Limb (tissue), 2 donors: ENCODE measurements around the gene LCE1D.

ENCODE experiments used
- DNase-seq, 2 donors: peaks; one replicate each; pipeline ENCODE4 v3.0.0-alpha.2; 2016; ENCODE audit errors: extremely low spot score in 2 of 2

LCE1D gene, protein sequence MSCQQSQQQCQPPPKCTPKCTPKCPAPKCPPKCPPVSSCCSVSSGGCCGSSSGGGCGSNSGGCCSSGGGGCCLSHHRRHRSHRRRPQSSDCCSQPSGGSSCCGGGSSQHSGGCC

GRCh38 chr1:152796421-152796820 lies at the start of gene LCE1D:
LCE1D (plus strand) TSS chr1:152796721; CDS start chr1:152797795, 1,074 bp downstream.
- DNase-seq, result no peak

GRCh38 chr1:152747831-152748230 lies 48.7 kb upstream of the LCE1D start:
- DNase-seq, result no peak

GRCh38 chr1:152752225-152752624 lies 44.3 kb upstream of the LCE1D start:
- DNase-seq, result no peak

- DNase-seq, result no peak
These were observed 42.9 kb upstream of the LCE1D start for GRCh38 chr1:152753586-152753985.

DNA sequence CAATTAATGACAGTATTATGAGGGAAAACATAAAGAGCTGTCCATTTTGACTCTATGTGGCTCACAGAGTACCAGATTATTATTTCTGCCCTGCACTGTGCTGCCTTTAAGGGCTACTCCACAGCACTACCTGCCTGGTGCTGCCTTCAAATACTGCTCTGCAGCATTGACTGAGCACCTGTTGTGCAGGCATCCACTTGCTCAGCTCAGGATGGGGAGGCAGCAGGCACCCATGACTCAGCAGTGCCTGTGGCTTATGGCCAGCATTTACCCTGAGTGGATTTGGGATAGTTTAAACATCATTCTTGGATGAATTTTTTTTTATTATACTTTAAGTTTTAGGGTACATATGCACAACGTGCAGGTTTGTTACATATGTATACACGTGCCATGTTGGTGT lies 39.6 kb upstream of the LCE1D start:
- no peak for DNase-seq

DNA sequence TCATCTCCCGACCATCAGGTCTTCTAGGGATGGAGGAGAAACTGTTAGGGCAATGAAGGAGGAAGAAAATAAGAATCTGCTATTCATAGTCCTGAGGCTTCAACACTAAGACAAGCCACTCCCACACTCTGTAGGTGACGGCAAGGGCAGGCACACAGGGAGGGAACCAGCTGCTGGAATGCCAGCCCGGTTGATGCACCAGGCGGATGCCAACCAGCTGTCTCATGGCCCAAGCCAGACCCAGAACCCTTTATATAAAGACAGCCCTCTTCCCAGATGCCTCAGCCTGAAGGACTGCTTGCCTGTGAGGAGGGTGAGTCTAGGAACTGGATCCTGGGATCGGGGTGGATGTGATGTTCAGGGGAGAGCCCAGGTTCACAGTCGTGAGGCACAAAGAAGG lies 38.8 kb upstream of the LCE1D start, which contains the start of gene KPRP:
KPRP (plus strand) TSS at position 279 of the 400 bp plus-strand sequence. CDS start 1,564 bp downstream, outside the sequence.
- no peak for DNase-seq

- DNase-seq, result no peak
These were observed 37.9 kb upstream of the LCE1D start for GRCh38 chr1:152758636-152759035.

- no peak for DNase-seq
These were observed 36.9 kb upstream of the LCE1D start for GRCh38 chr1:152759453-152760173.

GRCh38 chr1:152760551-152761190 lies 35.9 kb upstream of the LCE1D start:
- no peak for DNase-seq

GRCh38 chr1:152761609-152762213 lies 34.8 kb upstream of the LCE1D start:
- DNase-seq, result no peak

DNA sequence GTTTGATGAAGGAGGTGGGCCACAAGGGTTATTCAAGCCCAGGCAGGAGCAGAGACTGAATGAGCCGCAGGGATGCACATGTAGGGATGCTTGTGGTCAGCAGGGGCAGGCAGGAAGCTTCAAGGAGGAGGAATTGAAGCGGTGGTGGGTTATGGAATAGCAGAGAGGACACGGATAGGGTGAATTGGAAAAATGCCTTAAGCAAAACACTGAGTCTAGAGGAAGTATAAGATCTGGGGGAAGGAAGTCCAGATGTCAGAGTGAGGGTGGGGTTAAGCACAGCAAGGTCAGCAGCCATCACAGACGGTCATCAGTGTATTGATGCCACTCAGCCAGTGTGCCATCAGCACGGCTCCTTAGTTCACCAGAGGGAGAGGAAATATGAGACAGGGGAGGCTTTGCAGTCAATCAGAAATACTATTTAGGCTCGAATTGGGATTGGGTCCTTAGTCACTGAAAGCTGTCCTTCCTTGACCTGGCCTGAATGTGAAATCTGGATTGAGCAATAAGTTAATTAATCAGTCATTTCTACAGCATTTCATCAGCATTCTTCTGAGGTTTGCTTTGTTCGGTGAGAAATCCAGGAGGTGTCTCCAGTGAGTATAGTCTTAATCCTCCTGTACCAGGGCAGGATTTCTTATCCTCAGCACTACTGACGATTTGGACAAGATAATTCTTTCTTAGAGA lies 27.5 kb upstream of the LCE1D start:
- DNase-seq, result no peak

DNA sequence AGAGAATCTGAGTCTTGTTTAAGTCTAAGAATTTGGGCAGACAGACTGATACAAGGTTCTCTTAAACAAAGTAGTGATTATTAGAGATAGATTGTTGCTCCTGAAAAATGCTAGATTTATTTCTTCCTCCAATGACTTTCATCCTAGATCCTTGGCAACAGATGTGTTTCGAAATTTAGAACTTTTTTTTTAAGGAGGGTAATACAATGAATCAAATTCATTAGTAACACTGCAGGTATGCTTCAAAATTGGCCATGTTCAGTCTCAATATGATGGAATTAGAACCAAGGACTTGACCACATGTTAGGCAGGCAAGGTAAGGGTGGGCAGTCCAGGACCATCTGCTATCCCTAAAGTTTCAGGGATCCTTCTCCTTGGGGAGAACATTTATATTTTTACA lies 26.1 kb upstream of the LCE1D start:
- DNase-seq, result no peak

DNA sequence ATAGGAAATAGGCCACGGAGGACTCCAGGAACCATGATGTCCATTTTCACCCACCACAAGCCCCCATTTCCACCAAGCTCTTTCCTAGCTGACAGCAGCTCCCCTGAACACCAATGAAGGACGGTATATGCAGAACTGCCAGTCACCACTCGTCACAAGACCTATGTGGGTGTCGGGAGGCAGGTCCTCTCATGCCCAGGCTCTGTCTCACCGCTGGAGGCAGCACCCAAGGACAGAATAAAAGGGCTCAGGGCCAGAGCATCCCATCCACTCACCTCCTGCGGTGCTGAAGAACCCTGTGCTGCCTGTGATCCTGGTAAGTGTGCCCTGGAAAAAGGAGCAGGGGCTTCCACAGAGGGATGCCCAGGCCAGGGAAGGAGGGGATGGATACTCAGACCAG lies 21.6 kb upstream of the LCE1D start, which contains the start of gene LCE1F:
LCE1F (plus strand) TSS at position 266 of the 400 bp plus-strand sequence. CDS start 1,232 bp downstream, outside the sequence.
- DNase-seq, result no peak

DNA sequence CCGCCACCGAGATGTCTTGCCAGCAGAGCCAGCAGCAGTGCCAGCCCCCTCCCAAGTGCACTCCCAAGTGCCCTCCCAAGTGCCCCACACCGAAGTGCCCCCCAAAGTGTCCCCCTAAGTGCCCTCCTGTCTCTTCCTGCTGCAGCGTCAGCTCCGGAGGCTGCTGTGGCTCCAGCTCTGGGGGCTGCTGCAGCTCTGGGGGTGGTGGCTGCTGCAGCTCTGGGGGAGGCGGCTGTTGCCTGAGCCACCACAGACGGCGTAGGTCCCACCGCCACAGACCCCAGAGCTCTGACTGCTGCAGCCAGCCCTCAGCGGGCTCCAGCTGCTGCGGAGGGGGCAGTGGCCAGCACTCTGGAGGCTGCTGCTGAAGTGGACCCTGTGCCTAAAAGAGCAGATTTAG lies 20.2 kb upstream of the LCE1D start:
- DNase-seq, result no peak

- DNase-seq, result no peak
These were observed 18.9 kb upstream of the LCE1D start for GRCh38 chr1:152777510-152778137.

- DNase-seq, result no peak
These were observed 13.4 kb upstream of the LCE1D start for GRCh38 chr1:152783095-152783494.

- no peak for DNase-seq
These were observed 10.4 kb upstream of the LCE1D start, which contains the start of gene LCE1E for GRCh38 chr1:152786077-152786476. LCE1E (plus strand) TSS chr1:152786257; CDS start chr1:152787300, 1,043 bp downstream.

GRCh38 chr1:152795686-152796085 lies 835 bp upstream of the LCE1D start:
- DNase-seq, result no peak

DNA sequence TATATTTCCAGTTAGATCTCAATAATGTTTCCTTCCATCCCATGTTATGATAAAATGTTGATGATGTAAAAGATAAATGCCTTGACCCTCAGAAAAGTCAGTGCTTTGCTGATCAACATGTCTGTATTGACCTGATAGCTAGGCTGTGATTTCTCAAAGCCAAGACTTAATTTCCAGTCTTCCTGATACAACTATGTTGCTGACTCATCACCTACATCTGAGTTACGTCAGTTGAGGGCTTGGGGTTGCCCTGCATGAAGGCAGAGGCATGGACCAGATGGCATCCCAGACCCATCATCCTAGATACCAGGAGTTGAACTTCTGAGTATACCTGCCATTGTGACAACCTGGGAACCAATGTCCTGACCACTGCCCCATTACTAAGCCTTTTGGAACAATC lies 4.8 kb downstream of the LCE1D start:
- no peak for DNase-seq

DNA sequence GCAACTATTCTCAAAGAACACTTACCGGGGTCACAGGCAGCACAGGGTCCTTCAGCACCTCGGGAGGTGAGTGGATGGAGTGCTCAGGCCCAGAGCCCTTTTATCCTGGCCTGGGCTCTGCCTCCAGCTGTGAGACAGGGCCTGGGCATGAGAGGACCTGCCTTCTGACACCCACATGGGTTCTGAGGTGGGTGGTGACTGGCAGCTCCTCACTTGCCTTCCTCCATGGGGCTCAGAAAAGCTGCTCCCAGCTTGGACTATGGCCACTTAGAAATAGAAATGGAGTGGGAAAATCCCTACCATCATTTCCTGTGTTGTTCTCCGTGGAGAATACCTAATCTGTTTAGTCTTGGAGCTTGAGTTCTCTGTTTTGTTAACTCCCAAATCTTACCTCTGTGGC lies 10.1 kb downstream of the LCE1D start, which contains the start of gene LCE1C:
LCE1C (minus strand) TSS at position 76 of the 400 bp plus-strand sequence. CDS start 1,173 bp downstream, outside the sequence.
- DNase-seq, result no peak

DNA sequence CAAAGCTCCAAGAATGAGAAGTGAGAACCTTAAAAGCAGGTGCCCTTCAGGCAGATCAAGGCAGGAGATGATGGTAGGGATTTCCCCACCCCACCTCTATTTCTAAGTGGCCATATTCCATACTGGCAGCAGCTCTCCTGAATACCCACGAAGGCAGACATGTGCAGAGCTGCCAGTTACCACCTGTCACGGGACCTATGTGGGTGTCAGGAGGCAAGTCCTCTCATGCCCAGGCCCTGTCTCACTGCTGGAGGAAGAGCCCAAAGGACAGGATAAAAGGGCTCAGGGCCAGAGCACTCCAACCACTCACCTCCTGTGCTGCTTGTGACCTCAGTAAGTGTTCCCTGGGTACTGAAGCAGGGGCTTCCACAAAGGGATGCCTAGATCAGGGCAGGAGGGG lies 14.5 kb downstream of the LCE1D start:
- DNase-seq, result no peak
